ENCODE measurements around the gene INTS11.

Gene INTS11

DNA sequence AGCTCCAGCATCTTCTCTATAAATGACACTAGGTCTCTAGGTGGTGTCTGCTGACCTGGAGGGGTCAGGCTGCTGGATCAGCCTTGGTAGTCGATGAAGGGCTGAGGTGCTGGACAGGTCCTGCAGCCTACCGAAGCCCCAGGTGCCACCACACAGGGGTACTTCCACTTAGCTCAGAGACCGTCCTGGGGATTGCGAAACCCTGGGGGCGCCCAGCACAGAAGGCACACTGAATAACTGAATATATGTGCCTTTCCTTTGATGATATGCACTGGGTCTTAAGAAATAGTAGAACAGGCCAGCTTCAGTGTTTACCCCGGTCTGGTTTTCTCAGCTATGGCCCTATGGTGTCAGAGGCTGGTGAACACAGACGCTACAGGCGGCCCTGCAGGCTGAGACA, 61.7 kb downstream of the INTS11 start:
- TF ChIP-seq EZH2 (IDR thresholded peaks at IDR 0.05; ENCODE audit: borderline replicate concordance, low read depth, low read length, severe bottlenecking) = no peak
- TF ChIP-seq, protein P1, sequence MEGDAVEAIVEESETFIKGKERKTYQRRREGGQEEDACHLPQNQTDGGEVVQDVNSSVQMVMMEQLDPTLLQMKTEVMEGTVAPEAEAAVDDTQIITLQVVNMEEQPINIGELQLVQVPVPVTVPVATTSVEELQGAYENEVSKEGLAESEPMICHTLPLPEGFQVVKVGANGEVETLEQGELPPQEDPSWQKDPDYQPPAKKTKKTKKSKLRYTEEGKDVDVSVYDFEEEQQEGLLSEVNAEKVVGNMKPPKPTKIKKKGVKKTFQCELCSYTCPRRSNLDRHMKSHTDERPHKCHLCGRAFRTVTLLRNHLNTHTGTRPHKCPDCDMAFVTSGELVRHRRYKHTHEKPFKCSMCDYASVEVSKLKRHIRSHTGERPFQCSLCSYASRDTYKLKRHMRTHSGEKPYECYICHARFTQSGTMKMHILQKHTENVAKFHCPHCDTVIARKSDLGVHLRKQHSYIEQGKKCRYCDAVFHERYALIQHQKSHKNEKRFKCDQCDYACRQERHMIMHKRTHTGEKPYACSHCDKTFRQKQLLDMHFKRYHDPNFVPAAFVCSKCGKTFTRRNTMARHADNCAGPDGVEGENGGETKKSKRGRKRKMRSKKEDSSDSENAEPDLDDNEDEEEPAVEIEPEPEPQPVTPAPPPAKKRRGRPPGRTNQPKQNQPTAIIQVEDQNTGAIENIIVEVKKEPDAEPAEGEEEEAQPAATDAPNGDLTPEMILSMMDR (IDR thresholded peaks at IDR 0.05; ENCODE audit: borderline replicate concordance, extremely low read depth, low read length, poor library complexity, severe bottlenecking) = no peak
- no peak for DNase-seq
- H3K36me3 ChIP-seq (ENCODE audit: insufficient read depth, low read length) = peaks cover 88% of the 10 kb centered on the region
- H3K9me3 ChIP-seq (ENCODE audit: insufficient read depth, low read length, severe bottlenecking) = no peaks in the 10 kb centered on the region
- ATAC-seq (ENCODE audit: insufficient read depth, low read depth) = no peak
- peaks cover 59% of the 10 kb centered on the region for H4K20me1 ChIP-seq (ENCODE audit: insufficient read depth, low read length)
- no peak overlapping the region for H3K4me2 ChIP-seq (ENCODE audit: insufficient read depth, low read length)
- H3K9ac ChIP-seq (ENCODE audit: low read depth, low read length) = no peak overlapping the region
- H3K27me3 ChIP-seq (ENCODE audit: insufficient read depth, low read length, poor library complexity) = no peaks in the 10 kb centered on the region
- no peak overlapping the region for H3K4me3 ChIP-seq (ENCODE audit: low read depth in 1 of 2, low read length in 2 of 2)
- peaks cover 67% of the 10 kb centered on the region for H3K79me2 ChIP-seq (ENCODE audit: insufficient read depth, low read length)
- H3K27ac ChIP-seq (ENCODE audit: low read length) = no peak overlapping the region
- H2AFZ ChIP-seq (ENCODE audit: low read depth, low read length) = no peak overlapping the region
- H3K4me1 ChIP-seq (ENCODE audit: insufficient read depth, low read length) = no peaks in the 10 kb centered on the region

DNA sequence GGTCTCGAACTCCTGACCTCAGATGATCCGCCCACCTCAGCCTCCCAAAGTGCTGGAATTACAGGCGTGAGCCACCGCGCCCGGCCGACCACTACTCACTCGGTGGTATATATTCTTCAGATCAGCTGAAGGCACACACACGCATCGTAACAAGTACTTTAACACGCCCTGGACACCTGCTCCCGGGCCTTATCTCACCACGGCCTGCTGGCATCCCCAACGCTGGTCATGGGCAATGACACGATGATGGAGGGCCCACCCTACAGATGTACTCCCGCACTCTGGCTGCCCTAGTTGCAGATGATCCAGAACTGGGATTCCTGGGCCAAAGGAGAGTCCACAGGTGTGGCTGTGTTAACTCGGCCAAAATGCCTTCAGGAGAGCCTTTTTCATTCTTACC, 62.4 kb downstream of the INTS11 start:
- TF ChIP-seq, protein P1 (IDR thresholded peaks at IDR 0.05; ENCODE audit: borderline replicate concordance, extremely low read depth, low read length, poor library complexity, severe bottlenecking) = no peak
- TF ChIP-seq EZH2 (IDR thresholded peaks at IDR 0.05; ENCODE audit: borderline replicate concordance, low read depth, low read length, severe bottlenecking) = no peak
- H3K4me1 ChIP-seq (ENCODE audit: insufficient read depth, low read length) = no peaks in the 10 kb centered on the region
- H3K27ac ChIP-seq (ENCODE audit: low read length) = no peak overlapping the region
- no peak for ATAC-seq (ENCODE audit: insufficient read depth, low read depth)
- H3K27me3 ChIP-seq (ENCODE audit: insufficient read depth, low read length, poor library complexity) = no peaks in the 10 kb centered on the region
- DNase-seq = no peak
- no peak overlapping the region for H2AFZ ChIP-seq (ENCODE audit: low read depth, low read length)
- H3K9ac ChIP-seq (ENCODE audit: low read depth, low read length) = no peak overlapping the region
- H3K36me3 ChIP-seq (ENCODE audit: insufficient read depth, low read length) = peaks cover 86% of the 10 kb centered on the region
- no peaks in the 10 kb centered on the region for H3K9me3 ChIP-seq (ENCODE audit: insufficient read depth, low read length, severe bottlenecking)
- peaks cover 60% of the 10 kb centered on the region for H3K79me2 ChIP-seq (ENCODE audit: insufficient read depth, low read length)
- H3K4me3 ChIP-seq (ENCODE audit: low read depth in 1 of 2, low read length in 2 of 2) = no peak overlapping the region
- peaks cover 56% of the 10 kb centered on the region for H4K20me1 ChIP-seq (ENCODE audit: insufficient read depth, low read length)
- H3K4me2 ChIP-seq (ENCODE audit: insufficient read depth, low read length) = no peak overlapping the region
